ENCODE results near the gene P4HA2. TPM values are rescaled to one million over a fixed set of nuclear protein-coding genes. Genes with fewer than 3 reads are reported as not detected.

The P4HA2 gene
- total and polyA plus RNA-seq, 2 donors (not counting 1 experiment from before 2014, with no cell fraction given): 184 to 553 TPM

- Histone ChIP-seq H3K27ac (ENCODE audit: insufficient read depth, low read length) (no peak overlapping the region), H3K4me1 (ENCODE audit: control insufficient read depth, extremely low read depth, insufficient read depth, low read length) (peaks cover 7% of the 10 kb centered on the region), H3K9ac (ENCODE audit: insufficient read depth, low read length) (no peak overlapping the region), H3K36me3 (ENCODE audit: control insufficient read depth, insufficient read depth, low read length) (peaks cover 11% of the 10 kb centered on the region), H2AFZ (ENCODE audit: low read length) (no peak overlapping the region), H3K4me2 (ENCODE audit: extremely low read depth, insufficient read depth, low read length) (no peak overlapping the region), H3K79me2 (ENCODE audit: control insufficient read depth, insufficient read depth, low read length) (no peaks in the 10 kb centered on the region), H4K20me1 (ENCODE audit: control insufficient read depth, extremely low read depth, insufficient read depth, low read length) (no peaks in the 10 kb centered on the region), H3K27me3 (ENCODE audit: control insufficient read depth, insufficient read depth, low read length) (no peaks in the 10 kb centered on the region), H3K4me3 (replicated peaks in 1 of 4; ENCODE audit: control extremely low read depth in 1 of 4, insufficient read depth in 1 of 4, low read depth in 3 of 4, low read length in 4 of 4) (no peak overlapping the region), H3K9me3 (ENCODE audit: control insufficient read depth, insufficient read depth, low read depth, low read length) (no peaks in the 10 kb centered on the region)
- DNase-seq (ENCODE audit: low read depth in 2 of 2): no peak
- TF ChIP-seq CTCF (conservative IDR thresholded peaks at IDR 0.05 in 1 of 2, IDR thresholded peaks at IDR 0.05 in 1 of 2; ENCODE audit: low read depth in 1 of 2, low read length in 2 of 2) (no peak), EZH2 (IDR thresholded peaks at IDR 0.05; ENCODE audit: low read length, missing control alignments) (no peak)
These were observed 46.6 kb upstream of the P4HA2 start for GRCh38 chr5:132274050-132274792.

GRCh38 chr5:132273631-132274030, 46.0 kb upstream of the P4HA2 start:
- Histone ChIP-seq H2AFZ (ENCODE audit: low read length) (no peak overlapping the region), H3K9me3 (ENCODE audit: control insufficient read depth, insufficient read depth, low read depth, low read length) (no peaks in the 10 kb centered on the region), H3K4me1 (ENCODE audit: control insufficient read depth, extremely low read depth, insufficient read depth, low read length) (peaks cover 13% of the 10 kb centered on the region), H3K79me2 (ENCODE audit: control insufficient read depth, insufficient read depth, low read length) (no peaks in the 10 kb centered on the region), H4K20me1 (ENCODE audit: control insufficient read depth, extremely low read depth, insufficient read depth, low read length) (no peaks in the 10 kb centered on the region), H3K27me3 (ENCODE audit: control insufficient read depth, insufficient read depth, low read length) (no peaks in the 10 kb centered on the region), H3K36me3 (ENCODE audit: control insufficient read depth, insufficient read depth, low read length) (peaks cover 11% of the 10 kb centered on the region), H3K4me2 (ENCODE audit: extremely low read depth, insufficient read depth, low read length) (no peak overlapping the region), H3K9ac (ENCODE audit: insufficient read depth, low read length) (no peak overlapping the region), H3K27ac (ENCODE audit: insufficient read depth, low read length) (no peak overlapping the region), H3K4me3 (replicated peaks in 1 of 4; ENCODE audit: control extremely low read depth in 1 of 4, insufficient read depth in 1 of 4, low read depth in 3 of 4, low read length in 4 of 4) (no peak overlapping the region)
- no peak for TF ChIP-seq CTCF (conservative IDR thresholded peaks at IDR 0.05 in 1 of 2, IDR thresholded peaks at IDR 0.05 in 1 of 2; ENCODE audit: low read depth in 1 of 2, low read length in 2 of 2)
- no peak for TF ChIP-seq EZH2 (IDR thresholded peaks at IDR 0.05; ENCODE audit: low read length, missing control alignments)
- DNase-seq (ENCODE audit: low read depth in 2 of 2): no peak

GRCh38 chr5:132272311-132273210, 44.9 kb upstream of the P4HA2 start:
- H3K27me3 ChIP-seq (ENCODE audit: control insufficient read depth, insufficient read depth, low read length): no peaks in the 10 kb centered on the region
- no peaks in the 10 kb centered on the region for H4K20me1 ChIP-seq (ENCODE audit: control insufficient read depth, extremely low read depth, insufficient read depth, low read length)
- peaks cover 15% of the 10 kb centered on the region for H3K4me1 ChIP-seq (ENCODE audit: control insufficient read depth, extremely low read depth, insufficient read depth, low read length)
- peaks cover 16% of the 10 kb centered on the region for H3K36me3 ChIP-seq (ENCODE audit: control insufficient read depth, insufficient read depth, low read length)
- no peak overlapping the region for H2AFZ ChIP-seq (ENCODE audit: low read length)
- H3K4me2 ChIP-seq (ENCODE audit: extremely low read depth, insufficient read depth, low read length): no peak overlapping the region
- DNase-seq (ENCODE audit: low read depth in 2 of 2): peak in 1 of 2 donors; percentile 49
- H3K4me3 ChIP-seq (replicated peaks in 1 of 4; ENCODE audit: control extremely low read depth in 1 of 4, insufficient read depth in 1 of 4, low read depth in 3 of 4, low read length in 4 of 4): no peak overlapping the region
- no peak overlapping the region for H3K27ac ChIP-seq (ENCODE audit: insufficient read depth, low read length)
- no peak overlapping the region for H3K9ac ChIP-seq (ENCODE audit: insufficient read depth, low read length)
- H3K9me3 ChIP-seq (ENCODE audit: control insufficient read depth, insufficient read depth, low read depth, low read length): no peaks in the 10 kb centered on the region
- no peak for TF ChIP-seq EZH2 (IDR thresholded peaks at IDR 0.05; ENCODE audit: low read length, missing control alignments)
- TF ChIP-seq CTCF (conservative IDR thresholded peaks at IDR 0.05 in 1 of 2, IDR thresholded peaks at IDR 0.05 in 1 of 2; ENCODE audit: low read depth in 1 of 2, low read length in 2 of 2): peak; percentile 75 to 81
- no peaks in the 10 kb centered on the region for H3K79me2 ChIP-seq (ENCODE audit: control insufficient read depth, insufficient read depth, low read length)

All from fibroblast of lung (primary cell).